SU-DHL-6 (cell line): ENCODE measurements around the gene BANK1.

ENCODE experiments used
- H2AFZ ChIP-seq: fragments of 200-600 bp; sonication (generic); 2 replicates; pipeline ENCODE4 v1.6.1; 2014; ENCODE audit warnings: low read depth, mild to moderate bottlenecking, moderate library complexity, mixed read lengths, antibody characterized with exemption, low read length; ENCODE audit not compliant: severe bottlenecking
- H3F3A ChIP-seq: fragments of 200-600 bp; shearing (Covaris generic); 2 replicates; pipeline ENCODE4 v1.6.0; 2016; ENCODE audit warnings: antibody characterized with exemption, mild to moderate bottlenecking; ENCODE audit not compliant: insufficient read depth
- H3K27ac ChIP-seq: fragments of 200-600 bp; sonication (generic); 2 replicates; pipeline ENCODE4 v1.5.1; 2016; ENCODE audit warnings: low read depth, mild to moderate bottlenecking, low read length, moderate library complexity, mixed read lengths
- H3K27me3 ChIP-seq: fragments of 200-600 bp; sonication (generic), shearing (Covaris generic); 2 replicates; pipeline ENCODE4 v1.6.0; 2014; ENCODE audit warnings: mild to moderate bottlenecking, low read length
- H3K36me3 ChIP-seq: fragments of 200-600 bp; sonication (generic); 2 replicates; pipeline ENCODE4 v1.6.1; 2014; ENCODE audit warnings: mild to moderate bottlenecking, low read length, mixed read lengths
- H3K4me2 ChIP-seq: fragments of 300-600, 200-600 bp; shearing (Covaris generic), sonication (generic); 2 replicates; pipeline ENCODE4 v1.6.0; 2014; ENCODE audit warnings: low read length, low read depth, mild to moderate bottlenecking; ENCODE audit not compliant: poor library complexity, severe bottlenecking
- H3K4me3 ChIP-seq: fragments of 200-600 bp; sonication (generic); 2 replicates; pipeline ENCODE4 v1.5.1; 2014; ENCODE audit warnings: antibody characterized with exemption, low read length, mild to moderate bottlenecking, mixed read lengths; ENCODE audit not compliant: insufficient read depth, poor library complexity, severe bottlenecking
- H3K79me2 ChIP-seq: fragments of 200-600 bp; sonication (generic); 2 replicates; pipeline ENCODE4 v1.6.1; 2014; ENCODE audit warnings: mild to moderate bottlenecking, low read length, moderate library complexity; ENCODE audit not compliant: insufficient read depth
- H3K9ac ChIP-seq: fragments of 200-600 bp; sonication (generic); 2 replicates; pipeline ENCODE4 v1.7.0; 2014; ENCODE audit warnings: mild to moderate bottlenecking, low read length
- H3K9me2 ChIP-seq: fragments of 200-600 bp; sonication (generic); replicated peaks from 2 replicates; pipeline ENCODE4 v1.6.1; 2014; ENCODE audit warnings: low read length; ENCODE audit not compliant: insufficient read depth
- H3K9me3 ChIP-seq: fragments of 200-600 bp; sonication (generic); 2 replicates; pipeline ENCODE4 v1.6.1; 2014; ENCODE audit warnings: low read length, mixed read lengths; ENCODE audit not compliant: insufficient read depth
- H4K20me1 ChIP-seq: fragments of 200-600 bp; sonication (generic); 2 replicates; pipeline ENCODE4 v1.6.1; 2014; ENCODE audit warnings: low read depth, mild to moderate bottlenecking, antibody characterized with exemption, low read length, moderate library complexity, mixed read lengths
- CTCF ChIP-seq: fragments of 200-600 bp; sonication (generic); IDR thresholded peaks from one replicate; pipeline ENCODE4 v1.5.1; 2017; ENCODE audit warnings: antibody characterized with exemption, mild to moderate bottlenecking, low read length, moderate library complexity; ENCODE audit not compliant: insufficient read depth, poor library complexity, severe bottlenecking
- EZH2phosphoT487 ChIP-seq: fragments of 200-600 bp; sonication (generic), shearing (Covaris generic); conservative IDR thresholded peaks from 2 replicates; pipeline ENCODE4 v1.6.1; 2018; ENCODE audit warnings: mild to moderate bottlenecking, antibody characterized with exemption, low read length, moderate library complexity, mixed read lengths

The BANK1 gene

GRCh38 chr4:102061133-102061532 is 270.6 kb downstream of the BANK1 start:
- TF ChIP-seq EZH2phosphoT487: no peak
- no peak for TF ChIP-seq CTCF
- Histone ChIP-seq H3K27me3 (no peaks in the 10 kb centered on the region), H3K36me3 (no peaks in the 10 kb centered on the region), H3K4me2 (no peak overlapping the region), H4K20me1 (no peaks in the 10 kb centered on the region), H3F3A (no peaks in the 10 kb centered on the region), H3K9ac (no peak overlapping the region), H3K9me2 (no peaks in the 10 kb centered on the region), H3K27ac (no peak overlapping the region), H3K4me3 (no peak overlapping the region), H3K9me3 (no peaks in the 10 kb centered on the region), H2AFZ (no peak overlapping the region), H3K79me2 (no peaks in the 10 kb centered on the region)

GRCh38 chr4:102064747-102065442 is 274.4 kb downstream of the BANK1 start:
- Histone ChIP-seq H3K9me3 (no peaks in the 10 kb centered on the region), H3F3A (no peaks in the 10 kb centered on the region), H3K27me3 (no peaks in the 10 kb centered on the region), H4K20me1 (no peaks in the 10 kb centered on the region), H3K27ac (no peak overlapping the region), H3K9me2 (no peaks in the 10 kb centered on the region), H3K9ac (no peak overlapping the region), H3K36me3 (no peaks in the 10 kb centered on the region), H2AFZ (no peak overlapping the region), H3K4me3 (no peak overlapping the region), H3K79me2 (no peaks in the 10 kb centered on the region), H3K4me2 (no peak overlapping the region)
- TF ChIP-seq EZH2phosphoT487: no peak
- no peak for TF ChIP-seq CTCF

DNA sequence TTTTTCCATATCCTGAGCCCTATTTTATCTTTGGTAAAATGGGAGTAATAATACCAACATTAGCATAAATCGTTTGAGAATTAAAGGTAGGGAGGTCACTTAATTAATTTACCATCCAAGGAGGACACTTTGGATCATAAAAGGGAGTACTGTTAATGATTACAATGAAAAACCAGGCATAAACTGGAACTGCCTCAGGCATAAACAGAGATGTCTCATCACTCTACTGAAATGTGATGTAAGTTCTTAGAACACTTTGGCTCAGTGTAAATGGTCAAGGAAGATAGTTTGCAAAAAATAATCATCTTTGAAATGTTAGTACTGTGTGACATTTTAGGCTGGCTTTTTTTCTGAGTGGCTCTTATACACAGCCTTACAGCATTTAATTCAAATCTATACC is 286.1 kb downstream of the BANK1 start:
- Histone ChIP-seq H2AFZ (no peak overlapping the region), H3K4me3 (no peak overlapping the region), H4K20me1 (no peaks in the 10 kb centered on the region), H3K79me2 (no peaks in the 10 kb centered on the region), H3K27ac (no peak overlapping the region), H3K9ac (no peak overlapping the region), H3F3A (no peaks in the 10 kb centered on the region), H3K9me3 (no peaks in the 10 kb centered on the region), H3K9me2 (no peaks in the 10 kb centered on the region), H3K36me3 (no peaks in the 10 kb centered on the region), H3K27me3 (no peaks in the 10 kb centered on the region), H3K4me2 (no peak overlapping the region)
- TF ChIP-seq EZH2phosphoT487: no peak
- no peak for TF ChIP-seq CTCF
